Neural crest cell (in vitro differentiated cells): Measurements from ENCODE around the gene GALNT16. TPM values are rescaled to one million over a fixed set of nuclear protein-coding genes. Genes with fewer than 3 reads are reported as not detected.

Experiments used
- DNase-seq: peaks from one replicate; pipeline ENCODE4 v3.0.0; 2021; ENCODE audit warnings: low read depth, mixed read lengths, low spot score
- H3K27ac Mint-ChIP-seq: one replicate; pipeline ENCODE4 v1.8.0; 2021; ENCODE audit warnings: mild to moderate bottlenecking, mixed read lengths; ENCODE audit not compliant: unreplicated experiment
- H3K27me3 Mint-ChIP-seq: 2 replicates; pipeline ENCODE4 v1.8.0; 2021; ENCODE audit warnings: low read depth, mild to moderate bottlenecking, mixed read lengths
- H3K36me3 Mint-ChIP-seq: 2 replicates; pipeline ENCODE4 v1.8.0; 2021; ENCODE audit warnings: low read depth, mild to moderate bottlenecking, mixed read lengths
- H3K4me1 Mint-ChIP-seq: 2 replicates; pipeline ENCODE4 v1.8.0; 2021; ENCODE audit warnings: mixed read lengths
- H3K4me3 Mint-ChIP-seq: one replicate; pipeline ENCODE4 v1.8.0; 2021; ENCODE audit warnings: mild to moderate bottlenecking, mixed read lengths
- H3K9me3 Mint-ChIP-seq: 2 replicates; pipeline ENCODE4 v1.8.0; 2021; ENCODE audit warnings: mixed read lengths
- total RNA-seq: library from RNA; stranded (reverse); gene quantifications from 2 replicates; pipeline ENCODE4 v1.2.1, GENCODE V29; 2021
- TF ChIP-seq, protein P1 (sequence below): fragments of 200-600 bp; sonication (generic); conservative IDR thresholded peaks from 2 replicates; pipeline ENCODE4 v1.5.0; 2021; ENCODE audit warnings: antibody characterized with exemption, mild to moderate bottlenecking

Gene GALNT16
- total RNA-seq, 1 donor from 2014 or later, result 20.1 TPM

DNA sequence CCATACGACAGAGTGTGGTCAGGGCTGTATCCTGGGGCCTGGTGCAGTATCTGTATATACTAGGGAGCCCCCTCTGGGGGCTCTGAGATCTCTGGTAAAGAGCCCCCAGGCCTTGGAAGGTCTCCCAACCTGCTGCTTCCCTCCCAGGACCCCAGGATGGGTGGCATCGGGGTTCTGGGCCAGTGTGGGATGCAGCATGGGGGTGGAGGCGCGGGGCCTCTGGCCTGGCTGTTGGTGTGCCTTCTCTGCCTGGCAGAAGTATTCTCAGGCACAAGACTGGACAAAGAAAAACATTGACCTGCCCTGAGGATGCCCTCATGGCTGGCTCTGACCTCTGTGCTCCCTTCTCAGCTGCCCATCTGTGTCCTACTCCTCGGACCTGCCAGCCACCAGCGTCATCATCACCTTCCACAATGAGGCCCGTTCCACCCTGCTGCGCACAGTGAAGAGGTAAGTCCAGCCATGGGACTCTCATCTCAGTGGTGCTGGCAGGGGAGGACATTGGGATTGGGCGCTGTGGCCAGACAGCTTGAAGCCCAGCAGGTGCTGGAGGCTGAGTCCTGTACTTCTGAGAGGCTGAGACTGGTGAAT, 64.5 kb downstream of the GALNT16 start:
- Mint-ChIP-seq H3K27ac (peak overlapping the region; percentile 12), H3K36me3 (no peaks in the 10 kb centered on the region), H3K4me3 (no peak overlapping the region), H3K4me1 (peaks cover 7% of the 10 kb centered on the region), H3K9me3 (no peaks in the 10 kb centered on the region), H3K27me3 (no peaks in the 10 kb centered on the region)
- DNase-seq, result no peak
- TF ChIP-seq, protein P1, sequence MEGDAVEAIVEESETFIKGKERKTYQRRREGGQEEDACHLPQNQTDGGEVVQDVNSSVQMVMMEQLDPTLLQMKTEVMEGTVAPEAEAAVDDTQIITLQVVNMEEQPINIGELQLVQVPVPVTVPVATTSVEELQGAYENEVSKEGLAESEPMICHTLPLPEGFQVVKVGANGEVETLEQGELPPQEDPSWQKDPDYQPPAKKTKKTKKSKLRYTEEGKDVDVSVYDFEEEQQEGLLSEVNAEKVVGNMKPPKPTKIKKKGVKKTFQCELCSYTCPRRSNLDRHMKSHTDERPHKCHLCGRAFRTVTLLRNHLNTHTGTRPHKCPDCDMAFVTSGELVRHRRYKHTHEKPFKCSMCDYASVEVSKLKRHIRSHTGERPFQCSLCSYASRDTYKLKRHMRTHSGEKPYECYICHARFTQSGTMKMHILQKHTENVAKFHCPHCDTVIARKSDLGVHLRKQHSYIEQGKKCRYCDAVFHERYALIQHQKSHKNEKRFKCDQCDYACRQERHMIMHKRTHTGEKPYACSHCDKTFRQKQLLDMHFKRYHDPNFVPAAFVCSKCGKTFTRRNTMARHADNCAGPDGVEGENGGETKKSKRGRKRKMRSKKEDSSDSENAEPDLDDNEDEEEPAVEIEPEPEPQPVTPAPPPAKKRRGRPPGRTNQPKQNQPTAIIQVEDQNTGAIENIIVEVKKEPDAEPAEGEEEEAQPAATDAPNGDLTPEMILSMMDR, result no peak

DNA sequence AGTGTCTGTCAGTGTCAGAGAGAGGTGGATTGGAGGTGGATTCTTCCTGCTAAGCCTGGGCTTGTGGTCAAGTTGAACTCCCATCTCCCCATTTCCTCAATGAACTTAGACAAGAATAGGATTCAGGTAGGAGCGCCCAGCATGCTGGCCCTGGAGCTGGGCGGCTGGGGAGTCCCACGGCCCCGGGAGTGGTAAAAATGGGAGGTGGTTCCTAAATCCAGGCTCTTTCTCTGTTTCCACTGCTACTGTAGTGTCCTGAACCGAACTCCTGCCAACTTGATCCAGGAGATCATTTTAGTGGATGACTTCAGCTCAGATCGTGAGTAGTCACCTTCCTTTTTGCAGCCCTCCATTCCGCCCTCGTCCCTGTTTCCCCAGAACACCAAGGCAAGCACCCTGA, 65.1 kb downstream of the GALNT16 start:
- DNase-seq, result no peak
- Mint-ChIP-seq H3K27ac (no peak overlapping the region), H3K9me3 (no peaks in the 10 kb centered on the region), H3K4me3 (no peak overlapping the region), H3K4me1 (peaks cover 7% of the 10 kb centered on the region), H3K36me3 (no peaks in the 10 kb centered on the region), H3K27me3 (no peaks in the 10 kb centered on the region)
- TF ChIP-seq, protein P1, result no peak

DNA sequence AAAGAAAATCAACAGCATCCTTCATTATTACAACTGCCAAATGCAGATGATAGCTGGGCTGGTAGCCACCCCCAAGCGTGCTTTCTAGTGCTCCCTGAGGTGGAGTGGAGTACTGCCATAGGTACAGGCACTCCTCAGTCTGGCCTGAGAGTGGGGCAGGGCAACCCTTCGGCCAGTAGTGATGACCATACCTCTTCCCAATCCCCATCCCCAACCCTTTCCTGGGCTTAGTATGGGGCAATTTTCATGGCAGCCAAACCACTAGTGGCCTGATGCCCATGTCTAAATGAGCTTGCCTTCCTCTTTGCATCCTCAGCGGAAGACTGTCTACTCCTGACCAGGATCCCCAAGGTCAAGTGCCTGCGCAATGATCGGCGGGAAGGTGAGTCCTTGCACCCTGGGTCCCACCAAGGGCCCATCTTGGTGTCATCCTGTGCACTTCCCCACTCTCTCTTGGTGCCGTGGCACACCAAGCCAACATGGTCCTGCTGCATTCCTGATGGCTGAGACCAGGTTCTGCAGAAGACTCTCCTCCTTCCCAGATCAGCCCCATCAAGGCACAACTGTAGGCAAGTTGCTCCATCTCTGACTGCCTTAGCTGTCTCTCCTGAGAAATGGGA, 65.8 kb downstream of the GALNT16 start:
- no peaks in the 10 kb centered on the region for H3K36me3 Mint-ChIP-seq
- peaks cover 7% of the 10 kb centered on the region for H3K4me1 Mint-ChIP-seq
- H3K27me3 Mint-ChIP-seq, result no peaks in the 10 kb centered on the region
- H3K9me3 Mint-ChIP-seq, result no peaks in the 10 kb centered on the region
- no peak for DNase-seq
- no peak overlapping the region for H3K4me3 Mint-ChIP-seq
- H3K27ac Mint-ChIP-seq, result no peak overlapping the region
- TF ChIP-seq, protein P1, result no peak

DNA sequence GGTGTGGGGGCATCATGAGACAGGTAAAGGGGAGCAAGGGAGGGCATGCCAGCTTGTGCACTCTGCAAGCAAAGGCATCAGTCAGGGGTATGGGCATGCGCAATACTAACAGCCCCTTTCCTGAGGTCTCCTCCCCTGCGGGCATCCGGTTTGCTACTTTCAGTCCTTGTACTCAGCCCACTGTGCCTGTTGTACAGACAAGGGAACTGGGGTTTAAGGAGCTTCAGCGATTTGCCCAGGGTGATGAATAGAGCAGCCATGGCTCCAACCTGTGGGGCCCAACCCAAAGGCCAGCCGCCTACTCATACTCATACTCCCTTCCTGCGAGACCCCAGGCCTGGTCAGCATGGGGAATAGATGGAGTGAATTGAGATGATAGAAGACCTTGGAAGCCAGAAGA, 66.7 kb downstream of the GALNT16 start:
- no peaks in the 10 kb centered on the region for H3K36me3 Mint-ChIP-seq
- no peak overlapping the region for H3K27ac Mint-ChIP-seq
- H3K4me1 Mint-ChIP-seq, result peaks cover 7% of the 10 kb centered on the region
- no peaks in the 10 kb centered on the region for H3K9me3 Mint-ChIP-seq
- TF ChIP-seq, protein P1, result no peak
- DNase-seq, result no peak
- H3K4me3 Mint-ChIP-seq, result no peak overlapping the region
- no peaks in the 10 kb centered on the region for H3K27me3 Mint-ChIP-seq

DNA sequence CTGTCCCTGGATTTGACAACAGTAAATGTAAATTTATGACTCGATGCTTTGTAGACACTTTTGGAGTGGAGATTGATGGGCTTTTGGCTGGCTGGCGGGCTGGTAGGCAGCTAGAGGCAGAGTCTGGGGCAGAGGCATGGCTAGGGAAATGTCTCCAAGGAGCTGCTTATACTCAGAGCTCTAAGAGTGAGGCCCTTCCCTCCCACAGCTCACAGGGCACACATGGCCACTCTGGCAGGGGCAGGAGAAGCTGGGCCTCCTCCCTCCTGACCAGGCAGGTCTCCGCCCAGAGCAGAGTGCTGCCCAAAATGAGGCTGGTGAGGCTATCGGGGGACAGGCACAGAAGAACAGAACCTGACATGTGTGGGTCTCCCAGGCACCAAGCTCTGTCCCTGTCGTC, 67.5 kb downstream of the GALNT16 start:
- Mint-ChIP-seq H3K27me3 (no peaks in the 10 kb centered on the region), H3K27ac (peak overlapping the region; percentile 9), H3K4me1 (peaks cover 7% of the 10 kb centered on the region), H3K9me3 (no peaks in the 10 kb centered on the region), H3K4me3 (no peak overlapping the region), H3K36me3 (no peaks in the 10 kb centered on the region)
- TF ChIP-seq, protein P1, result no peak
- no peak for DNase-seq
